ENCODE measurements around the gene NTM. TPM values are rescaled to one million over a fixed set of nuclear protein-coding genes. Genes with fewer than 3 reads are reported as not detected.

Gene NTM
- total RNA-seq, 1 experiment from 2014 or later = 16.4 TPM

DNA sequence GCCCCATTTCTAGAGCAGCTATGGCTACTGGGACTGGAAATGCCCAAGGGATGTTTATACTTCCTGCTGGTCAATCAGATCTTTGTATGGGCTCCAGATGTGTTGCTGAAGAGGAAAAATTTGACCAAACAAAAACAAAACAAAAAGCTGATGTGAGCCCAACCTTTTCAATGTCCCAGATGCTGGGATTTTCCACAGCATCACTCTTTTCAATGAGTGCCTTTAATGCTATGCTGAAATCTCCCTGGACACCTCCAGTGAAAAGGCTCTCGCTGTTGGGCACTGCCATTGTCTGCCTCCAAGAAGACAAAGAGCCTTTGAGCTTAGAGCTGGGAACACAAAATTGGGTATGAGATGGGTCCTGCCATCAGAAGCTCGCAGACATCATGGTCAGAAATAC lies 671.9 kb downstream of the NTM start:
- ATAC-seq = no peak
- Mint-ChIP-seq H3K4me1 (peaks cover 31% of the 10 kb centered on the region), H3K36me3 (no peaks in the 10 kb centered on the region), H3K4me3 (no peak overlapping the region), H3K9me3 (no peaks in the 10 kb centered on the region), H3K27me3 (ENCODE audit: low read depth) (no peaks in the 10 kb centered on the region; the same call in 1 of the 2 replicates), H3K27ac (no peak overlapping the region)
- CTCF ChIA-PET = no interaction called here
- POLR2A ChIA-PET = no interaction called here
- TF ChIP-seq CREM (CRISPR knock-in tag; IDR thresholded peaks at IDR 0.05) (no peak), IRF2 (CRISPR knock-in tag; IDR thresholded peaks at IDR 0.05; ENCODE audit: borderline replicate concordance, low read depth) (no peak)
- no peak for DNase-seq (ENCODE audit: low spot score)

GRCh38 chr11:132043714-132044113 lies 673.3 kb downstream of the NTM start:
- CTCF ChIA-PET = no interaction called here
- H3K36me3 Mint-ChIP-seq = no peaks in the 10 kb centered on the region
- H3K4me1 Mint-ChIP-seq = peaks cover 26% of the 10 kb centered on the region

GRCh38 chr11:132045107-132045506 lies 674.7 kb downstream of the NTM start:
- Mint-ChIP-seq H3K4me1 (peaks cover 29% of the 10 kb centered on the region), H3K36me3 (no peaks in the 10 kb centered on the region), H3K9me3 (no peaks in the 10 kb centered on the region), H3K4me3 (no peak overlapping the region), H3K27ac (no peak overlapping the region), H3K27me3 (ENCODE audit: low read depth) (no peaks in the 10 kb centered on the region)
- ChIA-PET CTCF (interaction anchor here (1.3 kb wide), 1 partner anchor 297 kb away, joined by 4 read pairs; no protein-coding TSS in a partner anchor), POLR2A (no interaction called here)
- ATAC-seq (no peak), DNase-seq (ENCODE audit: low spot score) (no peak)
- TF ChIP-seq OVOL2 (CRISPR knock-in tag; IDR thresholded peaks at IDR 0.05; ENCODE audit: borderline replicate concordance) (no peak), CREB1 (CRISPR knock-in tag; IDR thresholded peaks at IDR 0.05) (no peak), USF2 (CRISPR knock-in tag; IDR thresholded peaks at IDR 0.05) (no peak), CDX4 (CRISPR knock-in tag; IDR thresholded peaks at IDR 0.05; ENCODE audit: borderline replicate concordance) (no peak), JUN (CRISPR knock-in tag; IDR thresholded peaks at IDR 0.05) (no peak), ESRRA (CRISPR knock-in tag; IDR thresholded peaks at IDR 0.05; ENCODE audit: borderline replicate concordance) (no peak), ATF1 (CRISPR knock-in tag; IDR thresholded peaks at IDR 0.05) (no peak), NFYB (CRISPR knock-in tag; conservative IDR thresholded peaks at IDR 0.05; ENCODE audit: low read depth) (no peak), NFATC4 (CRISPR knock-in tag; IDR thresholded peaks at IDR 0.05) (no peak), CBFB (CRISPR knock-in tag; IDR thresholded peaks at IDR 0.05; ENCODE audit: low read depth) (no peak), ZNF423 (CRISPR knock-in tag; IDR thresholded peaks at IDR 0.05) (no peak), ZNF121 (CRISPR knock-in tag; IDR thresholded peaks at IDR 0.05) (no peak), IRF2 (CRISPR knock-in tag; IDR thresholded peaks at IDR 0.05; ENCODE audit: borderline replicate concordance, low read depth) (no peak)
- TF ChIP-seq, protein P1, sequence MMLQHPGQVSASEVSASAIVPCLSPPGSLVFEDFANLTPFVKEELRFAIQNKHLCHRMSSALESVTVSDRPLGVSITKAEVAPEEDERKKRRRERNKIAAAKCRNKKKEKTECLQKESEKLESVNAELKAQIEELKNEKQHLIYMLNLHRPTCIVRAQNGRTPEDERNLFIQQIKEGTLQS (CRISPR knock-in tag; conservative IDR thresholded peaks at IDR 0.05) = no peak

More at GRCh38 chr11:132043714-132044113, 673.3 kb downstream of the NTM start:
- H3K27me3 Mint-ChIP-seq (ENCODE audit: low read depth) = no peaks in the 10 kb centered on the region; the same call in 1 of the 2 replicates
- H3K9me3 Mint-ChIP-seq = no peaks in the 10 kb centered on the region
- no peak overlapping the region for H3K4me3 Mint-ChIP-seq
- no peak overlapping the region for H3K27ac Mint-ChIP-seq
- DNase-seq (ENCODE audit: low spot score) (no peak), ATAC-seq (no peak)
- no peak for TF ChIP-seq ETV6 (CRISPR knock-in tag; IDR thresholded peaks at IDR 0.05)
- no peak for TF ChIP-seq ZNF138 (CRISPR knock-in tag; conservative IDR thresholded peaks at IDR 0.05)
- TF ChIP-seq ELF4 (CRISPR knock-in tag; IDR thresholded peaks at IDR 0.05; ENCODE audit: low read depth) = no peak
- TF ChIP-seq, protein P2, sequence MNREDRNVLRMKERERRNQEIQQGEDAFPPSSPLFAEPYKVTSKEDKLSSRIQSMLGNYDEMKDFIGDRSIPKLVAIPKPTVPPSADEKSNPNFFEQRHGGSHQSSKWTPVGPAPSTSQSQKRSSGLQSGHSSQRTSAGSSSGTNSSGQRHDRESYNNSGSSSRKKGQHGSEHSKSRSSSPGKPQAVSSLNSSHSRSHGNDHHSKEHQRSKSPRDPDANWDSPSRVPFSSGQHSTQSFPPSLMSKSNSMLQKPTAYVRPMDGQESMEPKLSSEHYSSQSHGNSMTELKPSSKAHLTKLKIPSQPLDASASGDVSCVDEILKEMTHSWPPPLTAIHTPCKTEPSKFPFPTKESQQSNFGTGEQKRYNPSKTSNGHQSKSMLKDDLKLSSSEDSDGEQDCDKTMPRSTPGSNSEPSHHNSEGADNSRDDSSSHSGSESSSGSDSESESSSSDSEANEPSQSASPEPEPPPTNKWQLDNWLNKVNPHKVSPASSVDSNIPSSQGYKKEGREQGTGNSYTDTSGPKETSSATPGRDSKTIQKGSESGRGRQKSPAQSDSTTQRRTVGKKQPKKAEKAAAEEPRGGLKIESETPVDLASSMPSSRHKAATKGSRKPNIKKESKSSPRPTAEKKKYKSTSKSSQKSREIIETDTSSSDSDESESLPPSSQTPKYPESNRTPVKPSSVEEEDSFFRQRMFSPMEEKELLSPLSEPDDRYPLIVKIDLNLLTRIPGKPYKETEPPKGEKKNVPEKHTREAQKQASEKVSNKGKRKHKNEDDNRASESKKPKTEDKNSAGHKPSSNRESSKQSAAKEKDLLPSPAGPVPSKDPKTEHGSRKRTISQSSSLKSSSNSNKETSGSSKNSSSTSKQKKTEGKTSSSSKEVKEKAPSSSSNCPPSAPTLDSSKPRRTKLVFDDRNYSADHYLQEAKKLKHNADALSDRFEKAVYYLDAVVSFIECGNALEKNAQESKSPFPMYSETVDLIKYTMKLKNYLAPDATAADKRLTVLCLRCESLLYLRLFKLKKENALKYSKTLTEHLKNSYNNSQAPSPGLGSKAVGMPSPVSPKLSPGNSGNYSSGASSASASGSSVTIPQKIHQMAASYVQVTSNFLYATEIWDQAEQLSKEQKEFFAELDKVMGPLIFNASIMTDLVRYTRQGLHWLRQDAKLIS (CRISPR knock-in tag; IDR thresholded peaks at IDR 0.05; ENCODE audit: borderline replicate concordance) = no peak
- TF ChIP-seq, protein P3, sequence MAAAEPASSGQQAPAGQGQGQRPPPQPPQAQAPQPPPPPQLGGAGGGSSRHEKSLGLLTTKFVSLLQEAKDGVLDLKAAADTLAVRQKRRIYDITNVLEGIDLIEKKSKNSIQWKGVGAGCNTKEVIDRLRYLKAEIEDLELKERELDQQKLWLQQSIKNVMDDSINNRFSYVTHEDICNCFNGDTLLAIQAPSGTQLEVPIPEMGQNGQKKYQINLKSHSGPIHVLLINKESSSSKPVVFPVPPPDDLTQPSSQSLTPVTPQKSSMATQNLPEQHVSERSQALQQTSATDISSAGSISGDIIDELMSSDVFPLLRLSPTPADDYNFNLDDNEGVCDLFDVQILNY (CRISPR knock-in tag; IDR thresholded peaks at IDR 0.05) = no peak
- TF ChIP-seq ZNF232 (CRISPR knock-in tag; IDR thresholded peaks at IDR 0.05) = no peak
- TF ChIP-seq IRF2 (CRISPR knock-in tag; IDR thresholded peaks at IDR 0.05; ENCODE audit: borderline replicate concordance, low read depth) = no peak
- TF ChIP-seq, protein P1 (CRISPR knock-in tag; conservative IDR thresholded peaks at IDR 0.05) = no peak
- no peak for TF ChIP-seq ZNF121 (CRISPR knock-in tag; IDR thresholded peaks at IDR 0.05)
- TF ChIP-seq, protein P4, sequence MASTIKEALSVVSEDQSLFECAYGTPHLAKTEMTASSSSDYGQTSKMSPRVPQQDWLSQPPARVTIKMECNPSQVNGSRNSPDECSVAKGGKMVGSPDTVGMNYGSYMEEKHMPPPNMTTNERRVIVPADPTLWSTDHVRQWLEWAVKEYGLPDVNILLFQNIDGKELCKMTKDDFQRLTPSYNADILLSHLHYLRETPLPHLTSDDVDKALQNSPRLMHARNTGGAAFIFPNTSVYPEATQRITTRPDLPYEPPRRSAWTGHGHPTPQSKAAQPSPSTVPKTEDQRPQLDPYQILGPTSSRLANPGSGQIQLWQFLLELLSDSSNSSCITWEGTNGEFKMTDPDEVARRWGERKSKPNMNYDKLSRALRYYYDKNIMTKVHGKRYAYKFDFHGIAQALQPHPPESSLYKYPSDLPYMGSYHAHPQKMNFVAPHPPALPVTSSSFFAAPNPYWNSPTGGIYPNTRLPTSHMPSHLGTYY (CRISPR knock-in tag; IDR thresholded peaks at IDR 0.05) = no peak
- POLR2A ChIA-PET = no interaction called here
